Thyroid gland (tissue), 4 donors: ENCODE data around the gene PORCN. TPM values are rescaled to one million over a fixed set of nuclear protein-coding genes. Genes with fewer than 3 reads are reported as not detected.
A peak's percentile ranks its signal among the peaks of the same experiment; 100 is the strongest.

ENCODE experiments used
- DNase-seq, 2 donors: peaks; one replicate each; pipeline ENCODE4 v3.0.0-alpha.2; 2019
- H3K27ac ChIP-seq, 3 donors: fragments of 200-600 bp; sonication (generic); 1 replicate in 2 of 3; 2 replicates in 1 of 3; pipeline ENCODE4 v1.5.1; 2016 to 2019; ENCODE audit warnings: mild to moderate bottlenecking in 1 of 3, moderate library complexity in 1 of 3
- H3K27me3 ChIP-seq: fragments of 200-600 bp; sonication (generic); one replicate; pipeline ENCODE4 v1.5.1; 2019
- H3K36me3 ChIP-seq, 2 donors: fragments of 200-600 bp; sonication (generic); one replicate each; pipeline ENCODE4 v1.5.1; 2016 to 2019
- H3K4me1 ChIP-seq, 2 donors: fragments of 200-600 bp; sonication (generic); one replicate each; pipeline ENCODE4 v1.5.1; 2017 to 2019
- H3K4me3 ChIP-seq, 3 donors: fragments of 200-600 bp; sonication (generic); replicated peaks in 1 of 3; 1 replicate in 2 of 3; 2 replicates in 1 of 3; pipeline ENCODE4 v1.5.1; 2016; ENCODE audit warnings: mild to moderate bottlenecking in 1 of 3
- H3K9me3 ChIP-seq: fragments of 200-600 bp; sonication (generic); one replicate; pipeline ENCODE4 v1.5.1; 2017
- POLR2A ChIP-seq, 2 donors: fragments of 450-650 bp; IDR thresholded peaks; one replicate each; pipeline ENCODE4 v1.6.1; 2017; ENCODE audit warnings: antibody characterized with exemption in 2 of 2, mild to moderate bottlenecking in 2 of 2, moderate library complexity in 1 of 2
- WGBS, 2 donors: methylation state at CpG; one replicate each; pipeline ENCODE4 v1.1.5; 2017; 5-methylcytosine and 5-hydroxymethylcytosine counted together
- intact Hi-C: fragments of 100-400 bp; cut with DNase I; formaldehyde crosslinking; loops from one replicate; pipeline ENCODE4 v1.15.1; 2023
- total RNA-seq, 4 donors: library from RNA; depleted of rRNA; stranded (reverse); fragments of >200 nt; gene quantifications; one replicate each; pipeline ENCODE4 v1.2.3, GENCODE V29; 2016
- TF ChIP-seq, protein P1 (sequence below), 6 experiments: fragments of 200-600 bp in 3 of 6; fragments of 450-650 bp in 3 of 6; sonication (generic) in 3 of 6; IDR thresholded peaks; one replicate each; pipeline ENCODE4 v1.5.1; 2016 to 2019; ENCODE audit warnings: antibody characterized with exemption in 6 of 6, mild to moderate bottlenecking in 2 of 6, inconsistent platforms in 1 of 6, moderate library complexity in 1 of 6

PORCN gene
- total RNA-seq, 4 donors from 2014 or later, result 14.5 to 36.4 (median 21.4) TPM

DNA sequence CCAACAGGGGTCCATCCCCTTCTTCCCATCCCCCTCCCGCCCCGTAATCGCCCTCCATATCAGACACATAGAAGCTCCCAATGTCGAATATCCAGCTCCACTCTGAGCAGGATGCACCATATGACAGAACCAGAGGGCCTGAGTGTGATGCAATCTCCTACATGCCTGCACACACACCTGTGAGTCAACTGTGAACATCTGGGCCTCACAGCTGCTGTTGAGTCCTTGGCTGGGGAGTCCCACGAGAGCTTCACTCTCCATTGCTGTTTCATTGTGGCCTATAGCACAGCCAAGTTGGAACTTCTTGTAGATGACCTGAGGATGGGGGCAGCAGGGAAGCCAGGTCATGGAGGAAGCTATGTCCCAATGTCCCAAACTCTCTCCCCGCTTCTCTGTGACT is 47.0 kb upstream of the PORCN start:
- 97 to 100% methylated on average over 4 to 5 of the region's 6 CpGs for WGBS, 2 donors

DNA sequence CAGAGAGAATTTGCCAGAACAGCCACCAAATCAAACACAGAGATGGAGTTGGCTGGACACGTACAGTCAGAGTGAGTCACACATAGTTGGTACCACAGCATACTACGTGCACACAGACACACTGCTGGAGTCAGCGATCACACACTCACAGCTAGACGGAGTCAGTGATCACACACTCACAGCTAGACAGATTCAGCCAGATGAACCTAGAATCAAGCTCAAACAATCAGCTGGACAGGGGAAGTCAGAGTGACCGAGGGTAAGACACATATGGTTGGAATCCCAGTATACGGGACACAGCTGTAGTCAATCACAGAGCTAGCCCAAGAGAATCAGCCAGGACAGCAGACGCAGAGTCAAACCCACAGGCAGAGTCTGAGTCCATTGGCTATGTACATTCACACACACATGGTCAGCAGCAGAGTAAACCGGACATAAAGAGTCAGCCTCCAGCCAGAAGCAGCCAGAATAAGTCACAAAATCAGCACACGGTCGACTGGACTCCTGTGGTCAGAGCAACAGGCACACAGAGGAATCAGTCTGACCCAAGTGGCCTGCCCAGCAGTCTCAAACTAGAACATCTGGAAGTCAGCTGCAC is 43.4 kb upstream of the PORCN start:
- H3K9me3 ChIP-seq, result no peaks in the 10 kb centered on the region
- DNase-seq, result no peak
- WGBS, 2 donors, result 41 to 48% methylated on average over 3 to 7 of the region's 10 CpGs
- TF ChIP-seq, protein P1, sequence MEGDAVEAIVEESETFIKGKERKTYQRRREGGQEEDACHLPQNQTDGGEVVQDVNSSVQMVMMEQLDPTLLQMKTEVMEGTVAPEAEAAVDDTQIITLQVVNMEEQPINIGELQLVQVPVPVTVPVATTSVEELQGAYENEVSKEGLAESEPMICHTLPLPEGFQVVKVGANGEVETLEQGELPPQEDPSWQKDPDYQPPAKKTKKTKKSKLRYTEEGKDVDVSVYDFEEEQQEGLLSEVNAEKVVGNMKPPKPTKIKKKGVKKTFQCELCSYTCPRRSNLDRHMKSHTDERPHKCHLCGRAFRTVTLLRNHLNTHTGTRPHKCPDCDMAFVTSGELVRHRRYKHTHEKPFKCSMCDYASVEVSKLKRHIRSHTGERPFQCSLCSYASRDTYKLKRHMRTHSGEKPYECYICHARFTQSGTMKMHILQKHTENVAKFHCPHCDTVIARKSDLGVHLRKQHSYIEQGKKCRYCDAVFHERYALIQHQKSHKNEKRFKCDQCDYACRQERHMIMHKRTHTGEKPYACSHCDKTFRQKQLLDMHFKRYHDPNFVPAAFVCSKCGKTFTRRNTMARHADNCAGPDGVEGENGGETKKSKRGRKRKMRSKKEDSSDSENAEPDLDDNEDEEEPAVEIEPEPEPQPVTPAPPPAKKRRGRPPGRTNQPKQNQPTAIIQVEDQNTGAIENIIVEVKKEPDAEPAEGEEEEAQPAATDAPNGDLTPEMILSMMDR (IDR thresholded peaks at IDR 0.05), result no peak
- no peak for TF ChIP-seq POLR2A (IDR thresholded peaks at IDR 0.05)
- no peaks in the 10 kb centered on the region for H3K27me3 ChIP-seq
- H3K27ac ChIP-seq, result no peak overlapping the region
- no peaks in the 10 kb centered on the region for H3K4me1 ChIP-seq
- H3K36me3 ChIP-seq, result no peaks in the 10 kb centered on the region
- intact Hi-C loops, result no loop called here
- H3K4me3 ChIP-seq, result no peak overlapping the region

More for the DNA sequence above, 47.0 kb upstream of the PORCN start:
- no peak overlapping the region for H3K4me3 ChIP-seq
- no peaks in the 10 kb centered on the region for H3K27me3 ChIP-seq
- no peak overlapping the region for H3K27ac ChIP-seq
- no peak for DNase-seq
- intact Hi-C loops, result no loop called here
- no peak for TF ChIP-seq POLR2A (IDR thresholded peaks at IDR 0.05)
- TF ChIP-seq, protein P1 (IDR thresholded peaks at IDR 0.05), result no peak
- H3K36me3 ChIP-seq, result no peaks in the 10 kb centered on the region
- no peaks in the 10 kb centered on the region for H3K9me3 ChIP-seq
- H3K4me1 ChIP-seq, result no peaks in the 10 kb centered on the region

DNA sequence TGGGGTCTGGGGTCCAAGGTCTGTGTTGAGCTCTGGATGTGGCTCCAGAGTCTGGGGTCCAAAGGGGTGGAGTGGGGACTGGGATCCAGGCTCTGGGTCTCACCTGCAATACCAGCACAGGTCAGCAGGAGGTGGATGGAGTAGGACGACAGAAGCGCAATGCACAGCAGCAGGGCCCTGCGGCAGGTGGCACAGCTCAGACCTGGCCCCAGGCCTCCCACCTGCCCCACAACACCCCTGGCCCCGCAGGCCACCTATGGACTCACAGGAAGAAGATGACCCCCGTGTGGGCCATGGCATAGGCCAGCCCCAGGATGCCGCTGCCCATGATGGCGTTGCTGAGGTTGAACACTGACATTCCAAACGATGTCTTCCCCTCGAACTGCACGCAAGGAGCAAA is 42.1 kb upstream of the PORCN start:
- intact Hi-C loops, result no loop called here
- H3K4me3 ChIP-seq, result no peak overlapping the region
- H3K9me3 ChIP-seq, result no peaks in the 10 kb centered on the region
- no peaks in the 10 kb centered on the region for H3K27me3 ChIP-seq
- H3K4me1 ChIP-seq, result no peaks in the 10 kb centered on the region
- WGBS, 2 donors, result 88 to 100% methylated on average over 3 to 7 of the region's 10 CpGs
- TF ChIP-seq POLR2A (IDR thresholded peaks at IDR 0.05), result no peak
- TF ChIP-seq, protein P1 (IDR thresholded peaks at IDR 0.05), result no peak
- H3K36me3 ChIP-seq, result no peaks in the 10 kb centered on the region
- no peak overlapping the region for H3K27ac ChIP-seq
- no peak for DNase-seq

DNA sequence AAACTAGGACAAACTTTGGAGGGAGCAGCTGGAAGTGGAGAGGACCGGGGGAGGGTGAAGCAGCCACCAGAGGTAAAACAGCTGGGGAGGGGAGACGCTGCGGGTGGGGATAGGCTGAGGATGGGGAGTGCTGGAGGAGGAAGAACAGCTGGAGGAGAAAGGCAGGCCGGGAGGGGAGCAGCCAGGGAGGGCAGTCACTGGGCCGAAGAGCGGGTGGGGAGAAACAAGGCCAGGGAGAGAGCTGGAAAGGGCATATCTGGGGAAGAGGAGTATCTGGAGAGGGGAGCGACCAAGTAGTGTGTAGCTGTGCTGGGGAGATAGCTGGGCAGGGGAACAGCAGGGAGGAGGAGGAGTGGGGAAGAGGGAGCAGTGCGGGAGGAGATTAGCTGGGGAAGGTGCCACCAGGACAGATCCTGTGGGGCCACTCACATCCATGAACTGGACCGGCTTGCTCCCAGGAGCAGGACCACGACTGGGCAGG is 41.5 kb upstream of the PORCN start:
- Histone ChIP-seq H3K27me3 (no peaks in the 10 kb centered on the region), H3K36me3 (no peaks in the 10 kb centered on the region), H3K9me3 (no peaks in the 10 kb centered on the region), H3K27ac (no peak overlapping the region), H3K4me1 (no peaks in the 10 kb centered on the region), H3K4me3 (peak overlapping the region in 1 of 3 donors; percentile 25)
- intact Hi-C loops, result no loop called here
- 43 to 47% methylated on average over 9 to 10 of the region's 10 CpGs for WGBS, 2 donors
- TF ChIP-seq POLR2A (IDR thresholded peaks at IDR 0.05), result no peak
- TF ChIP-seq, protein P1 (IDR thresholded peaks at IDR 0.05), result no peak
- no peak for DNase-seq

DNA sequence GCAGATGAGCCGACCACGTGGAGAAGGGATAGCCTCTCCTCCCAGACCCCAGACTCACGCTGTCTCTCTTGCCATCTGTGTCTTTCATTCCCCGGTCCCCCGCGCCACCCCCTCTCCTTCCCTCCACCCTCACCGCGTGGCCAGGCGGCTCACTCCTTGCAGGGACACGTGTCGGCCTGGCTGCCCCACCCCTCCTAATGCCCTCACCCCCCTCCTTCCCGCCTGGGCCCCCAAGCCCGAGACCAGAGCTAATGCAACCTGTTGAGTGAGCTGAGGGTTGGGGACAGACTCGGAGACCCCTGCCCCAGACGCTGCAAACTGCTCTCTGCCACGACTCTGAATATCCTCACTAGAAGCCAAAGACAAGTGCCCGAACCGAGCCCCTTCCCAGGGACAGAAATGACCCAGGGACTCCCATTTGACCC is 40.5 kb upstream of the PORCN start:
- Histone ChIP-seq H3K27ac (no peak overlapping the region), H3K36me3 (no peaks in the 10 kb centered on the region), H3K9me3 (no peaks in the 10 kb centered on the region), H3K4me3 (peak overlapping the region in 2 of 3 donors; percentile 22 to 25), H3K4me1 (no peaks in the 10 kb centered on the region), H3K27me3 (no peaks in the 10 kb centered on the region)
- intact Hi-C loops, result no loop called here
- WGBS, 2 donors, result 0 to 3% methylated on average over 4 to 5 of the region's 18 CpGs
- TF ChIP-seq POLR2A (IDR thresholded peaks at IDR 0.05), result no peak
- TF ChIP-seq, protein P1 (IDR thresholded peaks at IDR 0.05), result no peak
- DNase-seq, result peak; percentile 30 to 42
